Cardiac muscle cell (in vitro differentiated cells and primary cell): ENCODE measurements around the gene CAMK2G. TPM values are rescaled to one million over a fixed set of nuclear protein-coding genes. Genes with fewer than 3 reads are reported as not detected.

Experiments used
- DNase-seq, 2 donors: peaks; one replicate each; pipeline versions ENCODE4 v3.0.0 to v3.0.0-alpha.2; 2010 to 2017; ENCODE audit warnings: low read depth in 1 of 2, low spot score in 1 of 2
- H3K27ac ChIP-seq: fragments of 200-600 bp; sonication (generic); 2 replicates; pipeline ENCODE4 v1.5.1; 2016
- H3K27me3 ChIP-seq: fragments of 200-600 bp; sonication (generic); 2 replicates; pipeline ENCODE4 v1.6.0; 2016; ENCODE audit warnings: control low read depth
- H3K36me3 ChIP-seq: fragments of 200-600 bp; sonication (generic); 2 replicates; pipeline ENCODE4 v1.5.1; 2016; ENCODE audit warnings: control low read depth
- H3K4me1 ChIP-seq: fragments of 200-600 bp; sonication (generic); 2 replicates; pipeline ENCODE4 v1.8.1; 2017; ENCODE audit warnings: low read depth, mild to moderate bottlenecking, mixed run types
- H3K4me3 ChIP-seq: fragments of 200-600 bp; sonication (generic); 2 replicates; pipeline ENCODE4 v1.5.1; 2016; ENCODE audit warnings: mild to moderate bottlenecking
- H3K9me3 ChIP-seq: fragments of 200-600 bp; sonication (generic); 2 replicates; pipeline ENCODE4 v1.5.1; 2017; ENCODE audit warnings: low read depth, mild to moderate bottlenecking, control low read depth
- polyA plus RNA-seq: library from polyadenylated mRNA; unstranded; fragments of >200 nt; fragmentation: Nextera tagmentation; extraction: Ambion mirVana; gene quantifications from 2 replicates; pipeline ENCODE4 v1.2.1, GENCODE V29; 2016
- total RNA-seq: library from RNA; depleted of rRNA; stranded (reverse); fragments of >200 nt; gene quantifications from 2 replicates; pipeline ENCODE4 v1.2.3, GENCODE V29; 2016
- TF ChIP-seq, protein P1 (sequence below): IDR thresholded peaks from 2 replicates; pipeline ENCODE4 v1.5.1; 2012; ENCODE audit warnings: low read depth, mild to moderate bottlenecking, low read length

CAMK2G gene
- total and polyA plus RNA-seq, 2 experiments from 2014 or later: 7.7 to 29.8 TPM

DNA sequence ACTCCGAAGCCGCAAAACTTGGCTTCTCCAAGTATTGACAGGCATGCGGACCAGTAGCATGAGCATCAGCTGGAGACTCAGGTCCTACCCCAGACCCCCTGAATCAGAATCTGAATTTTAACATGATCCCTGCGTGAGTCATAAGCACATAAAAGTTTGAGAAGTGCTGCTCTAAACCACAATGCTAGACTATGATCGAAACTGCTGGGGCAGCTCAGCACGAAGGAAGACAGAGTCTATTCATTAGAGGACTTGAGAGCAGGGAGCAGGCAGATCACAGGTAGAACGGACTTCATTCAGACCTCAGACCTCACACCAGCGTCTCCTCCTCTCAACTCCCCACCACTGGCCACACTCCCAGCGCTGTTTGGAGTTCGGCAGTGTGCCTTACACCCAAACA, 16.9 kb downstream of the CAMK2G start:
- Histone ChIP-seq H3K4me3 (no peak overlapping the region), H3K27me3 (no peaks in the 10 kb centered on the region), H3K27ac (no peak overlapping the region), H3K36me3 (peaks cover 11% of the 10 kb centered on the region), H3K9me3 (no peaks in the 10 kb centered on the region), H3K4me1 (no peaks in the 10 kb centered on the region)
- DNase-seq: no peak
- TF ChIP-seq, protein P1, sequence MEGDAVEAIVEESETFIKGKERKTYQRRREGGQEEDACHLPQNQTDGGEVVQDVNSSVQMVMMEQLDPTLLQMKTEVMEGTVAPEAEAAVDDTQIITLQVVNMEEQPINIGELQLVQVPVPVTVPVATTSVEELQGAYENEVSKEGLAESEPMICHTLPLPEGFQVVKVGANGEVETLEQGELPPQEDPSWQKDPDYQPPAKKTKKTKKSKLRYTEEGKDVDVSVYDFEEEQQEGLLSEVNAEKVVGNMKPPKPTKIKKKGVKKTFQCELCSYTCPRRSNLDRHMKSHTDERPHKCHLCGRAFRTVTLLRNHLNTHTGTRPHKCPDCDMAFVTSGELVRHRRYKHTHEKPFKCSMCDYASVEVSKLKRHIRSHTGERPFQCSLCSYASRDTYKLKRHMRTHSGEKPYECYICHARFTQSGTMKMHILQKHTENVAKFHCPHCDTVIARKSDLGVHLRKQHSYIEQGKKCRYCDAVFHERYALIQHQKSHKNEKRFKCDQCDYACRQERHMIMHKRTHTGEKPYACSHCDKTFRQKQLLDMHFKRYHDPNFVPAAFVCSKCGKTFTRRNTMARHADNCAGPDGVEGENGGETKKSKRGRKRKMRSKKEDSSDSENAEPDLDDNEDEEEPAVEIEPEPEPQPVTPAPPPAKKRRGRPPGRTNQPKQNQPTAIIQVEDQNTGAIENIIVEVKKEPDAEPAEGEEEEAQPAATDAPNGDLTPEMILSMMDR: no peak

- Histone ChIP-seq H3K27ac (no peak overlapping the region), H3K36me3 (peaks cover 11% of the 10 kb centered on the region), H3K9me3 (no peaks in the 10 kb centered on the region), H3K4me1 (peaks cover 1% of the 10 kb centered on the region), H3K27me3 (no peaks in the 10 kb centered on the region), H3K4me3 (no peak overlapping the region)
- TF ChIP-seq, protein P1: no peak
- DNase-seq: no peak
Measured at GRCh38 chr10:73856261-73856660, 18.1 kb downstream of the CAMK2G start.

GRCh38 chr10:73855413-73855812, 18.9 kb downstream of the CAMK2G start:
- Histone ChIP-seq H3K4me3 (no peak overlapping the region), H3K4me1 (peaks cover 10% of the 10 kb centered on the region), H3K27ac (no peak overlapping the region), H3K9me3 (no peaks in the 10 kb centered on the region), H3K36me3 (peaks cover 11% of the 10 kb centered on the region), H3K27me3 (no peaks in the 10 kb centered on the region)
- no peak for DNase-seq
- TF ChIP-seq, protein P1: no peak

GRCh38 chr10:73854310-73854709, 20.0 kb downstream of the CAMK2G start:
- H3K27me3 ChIP-seq: no peaks in the 10 kb centered on the region
- H3K9me3 ChIP-seq: no peaks in the 10 kb centered on the region
- peaks cover 6% of the 10 kb centered on the region for H3K36me3 ChIP-seq
- H3K4me3 ChIP-seq: no peak overlapping the region
- H3K27ac ChIP-seq: no peak overlapping the region
- TF ChIP-seq, protein P1: no peak
- H3K4me1 ChIP-seq: peaks cover 12% of the 10 kb centered on the region
- no peak for DNase-seq

DNA sequence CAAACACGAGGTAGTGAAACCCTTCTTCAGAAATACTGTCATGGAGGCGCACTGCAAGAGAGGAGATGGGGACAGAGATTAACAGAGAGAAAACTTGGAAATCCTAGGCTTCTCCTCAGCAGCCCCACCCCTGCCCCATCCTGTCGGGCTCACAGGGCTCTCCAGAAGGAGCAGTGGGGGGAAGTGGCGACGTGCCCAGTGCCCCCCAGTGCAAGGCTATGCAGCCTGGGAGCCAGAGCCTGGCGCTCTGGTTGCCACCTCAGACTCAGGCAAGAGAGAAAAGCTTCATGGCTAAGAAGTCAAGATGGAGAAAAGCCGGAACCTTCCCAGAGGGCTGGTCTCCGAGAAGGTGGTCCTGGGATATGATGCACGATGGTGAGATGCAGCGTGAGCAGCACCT, 21.2 kb downstream of the CAMK2G start:
- Histone ChIP-seq H3K4me1 (peaks cover 12% of the 10 kb centered on the region), H3K27ac (no peak overlapping the region), H3K36me3 (peaks cover 8% of the 10 kb centered on the region), H3K27me3 (no peaks in the 10 kb centered on the region), H3K9me3 (no peaks in the 10 kb centered on the region), H3K4me3 (no peak overlapping the region)
- TF ChIP-seq, protein P1: no peak
- no peak for DNase-seq
